ENCODE data around the gene VTN. TPM values are rescaled to one million over a fixed set of nuclear protein-coding genes. Genes with fewer than 3 reads are reported as not detected.
A peak's percentile ranks its signal among the peaks of the same experiment; 100 is the strongest.
"Not testable (repeated sequence)": the region's sequence is repeated elsewhere in the genome, so short reads cannot be mapped to it uniquely, and the experiment has no call there.

VTN gene
- total RNA-seq, 1 donor from 2014 or later: 424 TPM

GRCh38 chr17:28342313-28342712 is 27.8 kb downstream of the VTN start:
- DNase-seq (ENCODE audit: low spot score): no peak

- DNase-seq (ENCODE audit: low spot score): no peak
Observed at GRCh38 chr17:28341516-28341915, 28.6 kb downstream of the VTN start.

GRCh38 chr17:28340374-28340773 is 29.7 kb downstream of the VTN start:
- no peak for DNase-seq (ENCODE audit: low spot score)

GRCh38 chr17:28339431-28339830 is 30.7 kb downstream of the VTN start:
- DNase-seq (ENCODE audit: low spot score): no peak

- DNase-seq (ENCODE audit: low spot score): not testable (repeated sequence)
Observed at GRCh38 chr17:28338769-28339212, 31.3 kb downstream of the VTN start.

- DNase-seq (ENCODE audit: low spot score): no peak
Observed at GRCh38 chr17:28338056-28338768, 31.9 kb downstream of the VTN start.

- peak; percentile 36 for DNase-seq (ENCODE audit: low spot score)
Observed at GRCh38 chr17:28335959-28336871, 33.9 kb downstream of the VTN start.

GRCh38 chr17:28335201-28335958 is 34.7 kb downstream of the VTN start, which contains the start of the genes IFT20 and TNFAIP1:
IFT20 (minus strand) TSS chr17:28335472; CDS start chr17:28331985, 3,487 bp downstream.
TNFAIP1 (plus strand) TSS chr17:28335761; CDS start chr17:28339522, 3,761 bp downstream.
- DNase-seq (ENCODE audit: low spot score): peak; percentile 99

GRCh38 chr17:28334666-28335200 is 35.4 kb downstream of the VTN start:
- DNase-seq (ENCODE audit: low spot score): no peak

GRCh38 chr17:28334171-28334570 is 35.9 kb downstream of the VTN start:
- no peak for DNase-seq (ENCODE audit: low spot score)

- no peak for DNase-seq (ENCODE audit: low spot score)
Observed at GRCh38 chr17:28333083-28333746, 36.9 kb downstream of the VTN start.

- DNase-seq (ENCODE audit: low spot score): no peak
Observed at GRCh38 chr17:28331891-28332420, 38.2 kb downstream of the VTN start.

GRCh38 chr17:28330671-28331070 is 39.4 kb downstream of the VTN start:
- no peak for DNase-seq (ENCODE audit: low spot score)

- no peak for DNase-seq (ENCODE audit: low spot score)
Observed at GRCh38 chr17:28328325-28328724, 41.8 kb downstream of the VTN start.

- DNase-seq (ENCODE audit: low spot score): no peak
Observed at GRCh38 chr17:28327709-28328108, 42.4 kb downstream of the VTN start.

GRCh38 chr17:28327031-28327607 is 43.0 kb downstream of the VTN start:
- no peak for DNase-seq (ENCODE audit: low spot score)

- DNase-seq (ENCODE audit: low spot score): peak; percentile 40
Observed at GRCh38 chr17:28326114-28326513, 44.0 kb downstream of the VTN start.

- no peak for DNase-seq (ENCODE audit: low spot score)
Observed at GRCh38 chr17:28325211-28325610, 44.9 kb downstream of the VTN start.

- no peak for DNase-seq (ENCODE audit: low spot score)
Observed at GRCh38 chr17:28324781-28325180, 45.3 kb downstream of the VTN start.

- peak; percentile 38 for DNase-seq (ENCODE audit: low spot score)
Observed at GRCh38 chr17:28324267-28324745, 45.8 kb downstream of the VTN start.

Data from mucosa of gallbladder (tissue), 1 donor.